HG03095 (cell line): ENCODE measurements around the gene RBM3.
"Not testable (repeated sequence)": the region's sequence is repeated elsewhere in the genome, so short reads cannot be mapped to it uniquely, and the experiment has no call there.

Source experiments
- ATAC-seq: cut with Tn5 transposase; IDR thresholded peaks from one replicate; pipeline ENCODE4 v1.9.1; 2021; ENCODE audit warnings: moderate library complexity; ENCODE audit not compliant: unreplicated experiment

The RBM3 gene

DNA sequence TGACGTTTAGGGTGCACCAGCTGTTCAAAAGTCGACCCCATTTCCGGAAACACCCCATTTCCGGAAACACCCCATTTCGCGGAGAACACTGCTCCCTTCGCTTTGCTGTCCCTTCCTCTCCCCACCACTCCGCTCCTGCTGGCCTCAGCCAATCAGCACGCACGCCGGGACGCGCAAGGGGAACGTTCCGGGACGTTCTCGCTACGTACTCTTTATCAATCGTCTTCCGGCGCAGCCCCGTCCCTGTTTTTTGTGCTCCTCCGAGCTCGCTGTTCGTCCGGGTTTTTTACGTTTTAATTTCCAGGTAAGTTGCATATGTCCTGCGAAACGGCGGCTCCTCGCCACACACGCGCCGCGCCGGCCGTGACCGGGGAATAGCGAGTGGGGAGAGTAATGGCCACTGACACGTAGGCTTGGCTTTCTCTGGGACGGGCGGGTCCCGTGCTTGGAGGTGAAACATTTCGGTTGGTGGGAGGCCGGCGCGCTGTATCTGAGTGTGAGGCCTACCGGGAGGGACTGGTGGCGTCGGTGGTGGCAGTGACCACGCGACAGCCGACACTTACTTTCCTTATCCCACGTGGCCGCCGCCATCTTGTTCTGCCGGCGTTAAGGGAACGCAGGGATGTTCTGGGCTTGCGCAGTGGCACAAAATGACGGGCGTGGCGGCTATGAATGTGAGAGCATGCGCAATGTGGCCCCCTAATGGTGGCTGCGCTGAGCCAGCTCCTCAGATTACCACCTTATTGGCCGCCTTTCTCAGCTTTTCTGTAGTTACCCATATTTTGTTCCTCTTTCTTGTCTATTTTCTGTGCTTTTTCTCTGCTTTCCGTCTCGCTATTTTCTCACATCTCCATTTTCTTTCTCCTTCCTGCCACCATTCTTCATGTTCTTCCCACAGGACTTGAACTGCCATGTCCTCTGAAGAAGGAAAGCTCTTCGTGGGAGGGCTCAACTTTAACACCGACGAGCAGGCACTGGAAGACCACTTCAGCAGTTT, at the start of gene RBM3:
Gene RBM3, plus strand, starts transcription at position 215 of the 997 bp plus-strand sequence. Its CDS starts 697 bp downstream, at position 912.
- ATAC-seq: peak; percentile 69

DNA sequence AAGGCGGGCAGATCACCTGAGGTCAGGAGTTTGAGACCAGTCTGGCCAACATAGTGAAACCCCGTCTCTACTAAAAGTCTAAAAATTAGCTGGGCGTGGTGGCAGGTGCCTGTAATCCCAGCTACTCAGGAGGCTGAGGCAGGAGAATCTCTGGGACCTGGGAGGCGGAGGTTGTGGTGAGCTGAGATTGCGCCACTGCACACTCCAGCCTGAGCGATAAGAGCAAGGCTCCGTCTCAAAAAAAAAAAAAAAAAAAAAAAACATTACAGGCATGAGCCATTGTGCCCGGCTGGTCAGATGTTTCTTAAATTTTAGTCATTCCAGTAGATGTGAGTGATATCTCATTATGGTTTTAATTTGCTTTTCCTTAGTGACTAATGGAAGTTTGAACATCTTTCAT, 48.4 kb upstream of the RBM3 start:
- not testable (repeated sequence) for ATAC-seq

DNA sequence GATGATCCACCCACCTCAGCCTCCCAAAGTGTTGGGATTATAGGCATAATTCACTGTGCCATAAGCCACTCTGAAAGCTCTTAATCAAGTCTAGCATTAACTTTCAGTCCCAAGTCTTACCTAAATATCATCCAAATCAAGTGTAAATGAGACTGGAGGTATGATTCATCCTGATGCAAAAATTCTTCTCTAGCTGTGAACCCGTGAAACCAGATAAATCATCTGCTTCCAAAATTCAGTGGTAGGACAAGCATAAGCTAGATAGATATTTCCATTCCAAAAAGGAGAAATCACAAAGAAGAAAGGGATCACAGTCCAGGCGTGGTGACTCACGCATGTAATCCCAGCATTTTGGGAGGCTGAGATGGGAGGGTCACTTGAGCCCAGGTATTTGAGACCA, 43.5 kb upstream of the RBM3 start:
- ATAC-seq: no peak

DNA sequence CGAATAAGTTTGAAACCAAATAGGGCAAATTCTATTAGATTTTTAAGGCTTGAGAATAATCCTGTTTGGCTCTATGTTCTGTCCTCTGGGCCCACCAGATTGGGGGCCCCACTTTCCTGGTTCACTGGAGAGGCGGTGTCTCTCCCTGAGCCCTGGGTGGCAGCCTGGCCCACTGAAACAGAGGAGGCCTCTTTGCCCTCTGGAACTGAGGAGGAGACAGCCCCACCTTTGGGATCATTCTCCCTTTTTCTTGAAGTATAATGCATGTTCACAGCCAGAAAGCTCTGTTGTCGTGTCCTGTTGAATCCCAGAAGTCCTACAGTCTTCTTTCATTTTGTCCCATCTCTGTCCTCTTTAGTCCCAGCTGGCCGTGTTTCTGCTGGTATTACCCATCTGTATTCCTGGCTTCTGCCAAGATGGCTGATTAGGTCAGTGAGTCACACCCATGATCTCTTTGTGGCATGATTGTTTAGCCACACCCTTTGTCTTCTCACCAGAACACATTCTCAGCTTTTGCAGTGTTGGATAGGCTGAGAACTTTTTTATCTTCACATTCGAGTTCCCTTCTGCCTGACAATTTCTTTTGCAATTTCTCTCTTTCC, 42.8 kb upstream of the RBM3 start:
- no peak for ATAC-seq

DNA sequence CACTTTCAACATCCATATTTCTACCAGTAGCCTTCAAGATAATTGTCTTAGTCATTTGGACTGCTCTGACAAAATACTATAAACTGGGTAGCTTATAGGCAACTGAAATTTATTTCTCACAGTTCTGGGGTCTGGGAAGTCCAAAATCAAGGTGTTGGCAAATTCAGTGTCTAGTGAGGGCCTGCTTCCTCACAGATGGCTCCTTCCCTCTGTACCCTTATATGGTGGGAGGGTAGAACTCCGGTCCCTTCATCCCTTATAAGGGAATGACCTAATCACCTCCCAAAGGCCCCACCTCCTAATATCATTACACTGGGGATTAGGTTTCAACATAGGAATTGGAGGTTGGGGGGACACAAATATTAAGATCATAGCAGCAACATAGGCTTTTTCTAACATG, 42.1 kb upstream of the RBM3 start:
- ATAC-seq: no peak

DNA sequence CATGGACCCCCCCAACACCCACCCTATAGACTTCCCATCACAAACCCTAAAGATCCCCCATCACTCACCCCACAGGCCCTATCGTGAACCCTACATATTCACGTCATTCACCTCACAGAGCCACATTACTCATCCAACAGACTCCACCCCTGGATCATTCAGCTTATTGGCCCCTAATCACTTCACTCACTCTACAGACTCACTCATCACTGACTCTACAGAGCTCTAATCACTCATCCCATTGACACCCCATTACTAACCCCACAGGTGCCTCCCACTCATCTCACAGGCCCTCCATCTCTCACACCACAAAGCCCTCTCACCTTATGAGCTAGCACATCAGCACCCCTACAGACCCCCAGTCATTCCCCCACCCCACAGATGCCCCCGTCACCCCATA, 41.1 kb upstream of the RBM3 start:
- no peak for ATAC-seq

- no peak for ATAC-seq
Measured at GRCh38 chrX:48538641-48539344, 35.5 kb upstream of the RBM3 start.

GRCh38 chrX:48539345-48540027, 34.8 kb upstream of the RBM3 start, which contains the start of gene TBC1D25:
Gene TBC1D25 (plus strand): TSS chrX:48539714. CDS start chrX:48539798, 84 bp downstream.
- peak; percentile 76 for ATAC-seq

- peak; percentile 25 for ATAC-seq
Measured at GRCh38 chrX:48540028-48540375, 34.3 kb upstream of the RBM3 start.

- no peak for ATAC-seq
Measured at GRCh38 chrX:48540480-48540879, 33.8 kb upstream of the RBM3 start.

GRCh38 chrX:48541140-48541814, 33.0 kb upstream of the RBM3 start:
- no peak for ATAC-seq

DNA sequence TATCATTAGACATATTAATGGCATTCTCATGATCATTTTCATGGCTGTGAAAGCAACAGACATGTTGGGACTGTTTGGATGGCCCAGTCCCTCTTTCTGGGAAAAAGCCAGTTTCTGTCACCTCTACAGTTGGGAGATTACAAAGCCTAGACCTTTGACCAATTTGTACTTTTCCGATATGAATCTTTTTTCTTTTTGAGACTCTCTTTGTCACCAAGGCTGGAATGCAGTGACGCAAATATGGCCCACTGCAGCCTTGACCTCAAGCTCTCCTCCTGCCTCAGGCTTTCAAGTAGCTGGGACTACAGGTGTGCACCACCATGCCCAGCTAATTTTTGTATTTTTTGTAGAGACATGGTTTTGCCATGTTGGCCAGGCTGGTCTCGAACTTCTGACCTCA, 25.4 kb upstream of the RBM3 start:
- no peak for ATAC-seq

DNA sequence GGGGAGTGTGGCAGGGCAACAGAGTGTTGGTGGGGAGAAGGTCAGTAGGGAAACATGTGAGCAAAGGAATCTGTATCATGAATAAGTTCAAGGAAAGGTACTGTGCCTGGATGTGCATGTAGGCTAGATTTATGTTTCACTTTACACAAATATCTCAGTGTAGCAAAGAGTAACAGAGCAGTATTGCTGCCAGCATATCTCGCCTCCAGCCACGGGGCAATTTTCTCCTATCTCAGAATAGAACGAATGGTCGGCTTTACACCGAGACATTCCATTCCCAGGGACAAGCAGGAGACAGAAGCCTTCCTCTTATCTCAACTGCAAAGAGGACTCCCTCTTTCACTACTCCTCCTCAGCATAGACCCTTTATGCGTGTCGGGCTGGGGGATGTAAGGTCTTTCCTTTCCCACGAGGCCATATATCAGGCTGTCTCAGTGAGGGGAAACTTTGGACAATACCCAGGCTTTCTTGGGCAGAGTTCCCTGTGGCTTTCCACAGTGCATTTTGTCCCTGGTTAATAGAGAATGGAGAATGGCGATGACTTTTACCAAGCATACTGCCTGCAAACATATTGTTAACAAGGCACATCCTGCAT, 18.5 kb upstream of the RBM3 start:
- ATAC-seq: not testable (repeated sequence)

- ATAC-seq: no peak
Measured at GRCh38 chrX:48558271-48558670, 16.0 kb upstream of the RBM3 start.

GRCh38 chrX:48559636-48560035, 14.6 kb upstream of the RBM3 start:
- no peak for ATAC-seq

DNA sequence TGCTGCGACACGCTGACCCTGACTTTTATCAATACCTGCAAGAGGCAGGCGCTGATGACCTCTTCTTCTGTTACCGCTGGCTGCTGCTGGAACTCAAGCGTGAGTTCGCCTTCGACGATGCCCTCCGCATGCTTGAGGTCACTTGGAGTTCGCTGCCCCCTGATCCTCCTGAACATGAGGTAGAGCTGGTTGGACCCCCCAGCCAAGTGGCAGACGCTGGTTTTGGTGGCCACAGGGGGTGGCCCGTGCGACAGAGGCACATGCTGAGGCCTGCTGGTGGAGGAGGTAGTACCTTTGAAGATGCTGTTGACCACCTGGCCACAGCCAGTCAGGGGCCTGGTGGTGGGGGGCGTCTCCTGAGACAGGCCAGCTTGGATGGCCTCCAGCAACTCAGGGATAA, 14.2 kb upstream of the RBM3 start:
- no peak for ATAC-seq

- ATAC-seq: no peak
Measured at GRCh38 chrX:48560681-48561080, 13.6 kb upstream of the RBM3 start.

DNA sequence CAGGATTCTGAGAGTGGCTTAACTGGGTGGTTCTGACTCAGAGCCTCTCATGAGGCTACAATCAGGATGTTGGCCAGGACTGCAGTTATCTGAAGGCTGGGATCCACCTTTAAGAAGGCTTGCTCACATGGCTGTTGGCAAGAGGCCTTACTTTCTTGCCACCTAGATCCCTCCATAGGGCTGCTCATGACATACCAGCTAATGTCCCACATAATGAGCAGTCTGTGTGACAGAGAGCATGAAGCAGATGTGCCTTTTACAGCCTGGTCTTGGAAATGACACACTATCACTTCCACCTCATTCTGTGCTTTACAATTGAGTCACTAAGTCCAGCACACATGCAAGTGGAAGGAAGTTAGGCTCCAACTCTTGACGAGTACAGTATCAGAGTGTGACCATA, 4.3 kb upstream of the RBM3 start:
- peak; percentile 47 for ATAC-seq

DNA sequence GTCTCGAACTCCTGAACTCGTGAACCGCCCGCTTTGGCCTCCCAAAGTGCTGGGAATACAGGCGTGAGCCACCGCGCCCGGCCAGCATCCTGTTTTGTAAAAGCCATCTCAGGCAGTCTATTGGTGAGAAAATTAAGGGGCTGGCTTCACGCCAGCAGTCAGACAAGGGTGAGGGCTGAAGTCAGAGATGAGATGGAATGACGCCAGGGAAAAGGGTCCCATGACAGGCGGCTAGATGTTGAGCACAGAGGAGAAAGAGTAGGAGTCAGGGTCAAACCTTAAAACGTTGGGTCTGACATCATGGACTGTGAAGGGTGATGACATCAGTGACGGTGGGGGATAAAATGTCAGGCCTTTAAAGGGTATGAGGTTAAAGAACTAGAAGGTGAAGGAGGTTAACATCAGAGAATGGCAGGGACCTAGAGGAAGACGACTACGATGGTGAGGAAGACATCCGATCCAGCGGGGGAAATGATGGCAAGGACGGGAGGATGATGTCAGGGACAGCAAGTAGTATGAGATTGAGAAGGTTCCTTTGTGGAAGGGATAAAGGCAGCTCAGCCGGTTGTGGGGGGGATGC, 504 bp upstream of the RBM3 start:
- ATAC-seq: no peak

- no peak for ATAC-seq
Measured at GRCh38 chrX:48575642-48576041, 1.4 kb downstream of the RBM3 start.
